AG09309 (cell line): ENCODE measurements around the gene SCYL1.
A peak's percentile ranks its signal among the peaks of the same experiment; 100 is the strongest.

Experiments used
- DNase-seq: peaks from one replicate; pipeline ENCODE4 v3.0.0-alpha.2; 2010; ENCODE audit warnings: low read depth
- H3K4me3 ChIP-seq: 2 replicates; pipeline ENCODE4 v1.5.1; 2011; ENCODE audit warnings: mild to moderate bottlenecking, low read depth, low read length, moderate library complexity; ENCODE audit not compliant: control insufficient read depth
- CTCF ChIP-seq: IDR thresholded peaks from 2 replicates; pipeline ENCODE4 v1.5.1; 2011; ENCODE audit warnings: mild to moderate bottlenecking, low read depth, low read length, inconsistent platforms; ENCODE audit not compliant: insufficient read depth, control insufficient read depth; ENCODE audit errors: missing control alignments

The SCYL1 gene

GRCh38 chr11:65573391-65574079, 48.7 kb downstream of the SCYL1 start:
- H3K4me3 ChIP-seq: peak overlapping the region; percentile 96
- DNase-seq: no peak
- TF ChIP-seq CTCF: no peak

GRCh38 chr11:65574109-65574810, 49.4 kb downstream of the SCYL1 start:
- DNase-seq: peak; percentile 75
- H3K4me3 ChIP-seq: peak overlapping the region; percentile 96
- TF ChIP-seq CTCF: peak; percentile 63

GRCh38 chr11:65574811-65575567, 50.1 kb downstream of the SCYL1 start:
- DNase-seq: no peak
- peak overlapping the region; percentile 86 for H3K4me3 ChIP-seq
- no peak for TF ChIP-seq CTCF

GRCh38 chr11:65575568-65576231, 50.8 kb downstream of the SCYL1 start, which contains the start of gene EHBP1L1:
EHBP1L1 (plus strand) TSS chr11:65576053; CDS start chr11:65576303, 250 bp downstream.
- no peak for TF ChIP-seq CTCF
- no peak for DNase-seq

GRCh38 chr11:65576232-65576866, 51.5 kb downstream of the SCYL1 start:
- DNase-seq: no peak
- TF ChIP-seq CTCF: no peak
- H3K4me3 ChIP-seq: peak overlapping the region; percentile 86

More at GRCh38 chr11:65575568-65576231, 50.8 kb downstream of the SCYL1 start, which contains the start of gene EHBP1L1:
- peak within 1 kb of the TSS; percentile 86 for H3K4me3 ChIP-seq
